IPS-20b (cell line): ENCODE data around the gene ODF4.
A peak's percentile ranks its signal among the peaks of the same experiment; 100 is the strongest.
"Not testable (repeated sequence)": the region's sequence is repeated elsewhere in the genome, so short reads cannot be mapped to it uniquely, and the experiment has no call there.

Source experiments
- H3K27ac ChIP-seq: one replicate; pipeline ENCODE4 v1.5.1; 2013; ENCODE audit warnings: low read length
- H3K27me3 ChIP-seq: 2 replicates; pipeline ENCODE4 v1.6.1; 2013; ENCODE audit warnings: mild to moderate bottlenecking, low read length, inconsistent platforms; ENCODE audit not compliant: insufficient read depth
- H3K36me3 ChIP-seq: 2 replicates; pipeline ENCODE4 v1.6.1; 2013; ENCODE audit warnings: low read depth, mild to moderate bottlenecking, inconsistent platforms, low read length, moderate library complexity; ENCODE audit not compliant: insufficient read depth
- H3K4me1 ChIP-seq: 2 replicates; pipeline ENCODE4 v1.6.1; 2013; ENCODE audit warnings: mild to moderate bottlenecking, control low read depth, inconsistent platforms, low read length, moderate library complexity; ENCODE audit not compliant: insufficient read depth
- H3K4me3 ChIP-seq: 2 replicates; pipeline ENCODE4 v1.5.1; 2013; ENCODE audit warnings: mild to moderate bottlenecking, low read length, inconsistent platforms
- H3K9ac ChIP-seq: 2 replicates; pipeline ENCODE4 v1.6.1; 2013; ENCODE audit warnings: low read depth, mild to moderate bottlenecking, inconsistent platforms, low read length, moderate library complexity
- H3K9me3 ChIP-seq: 2 replicates; pipeline ENCODE4 v1.6.1; 2013; ENCODE audit warnings: mild to moderate bottlenecking, low read depth, low read length, inconsistent platforms; ENCODE audit not compliant: insufficient read depth

The ODF4 gene

DNA sequence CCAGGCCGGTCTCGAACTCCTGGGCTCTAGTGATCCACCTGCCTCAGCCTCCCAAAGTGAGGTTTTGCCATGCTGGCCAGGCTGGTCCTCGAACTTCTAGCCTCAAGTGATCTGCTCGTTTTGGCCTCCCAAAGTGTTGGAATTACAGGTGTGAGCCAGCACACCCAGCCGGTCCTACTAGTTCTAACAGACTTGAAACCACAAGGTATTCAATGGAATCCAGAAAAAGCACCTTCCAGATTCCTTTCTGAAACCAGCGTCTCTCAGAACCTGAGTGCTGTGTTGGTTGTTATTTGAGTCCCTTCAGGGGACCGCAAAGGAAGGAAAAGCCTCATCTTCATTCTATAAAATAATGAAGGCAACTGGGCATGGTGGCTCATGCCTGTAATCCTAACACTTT is 32.8 kb downstream of the ODF4 start:
- no peaks in the 10 kb centered on the region for H3K9me3 ChIP-seq
- peaks cover 43% of the 10 kb centered on the region for H3K36me3 ChIP-seq

DNA sequence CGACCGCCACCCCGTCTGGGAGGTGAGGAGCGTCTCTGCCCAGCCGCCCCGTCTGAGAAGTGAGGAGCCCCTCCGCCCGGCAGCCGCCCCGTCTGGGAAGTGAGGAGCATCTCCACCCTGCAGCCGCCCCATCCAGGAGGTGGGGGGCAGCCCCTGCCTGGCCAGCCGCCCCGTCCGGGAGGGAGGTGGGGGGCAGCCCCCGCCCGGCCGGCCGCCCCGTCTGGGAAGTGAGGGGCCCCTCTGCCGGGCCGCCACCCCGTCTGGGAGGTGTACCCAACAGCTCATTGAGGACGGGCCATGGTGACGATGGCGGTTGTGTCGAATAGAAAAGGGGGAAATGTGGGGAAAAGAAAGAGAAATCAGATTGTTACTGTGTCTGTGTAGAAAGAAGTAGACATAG is 34.2 kb downstream of the ODF4 start:
- H3K27ac ChIP-seq, H3K9ac ChIP-seq, H3K27me3 ChIP-seq, H3K4me3 ChIP-seq, H3K9me3 ChIP-seq, H3K4me1 ChIP-seq: not testable (repeated sequence)
- peaks cover 49% of the 10 kb centered on the region for H3K36me3 ChIP-seq

More for the DNA sequence above, 32.8 kb downstream of the ODF4 start:
- Histone ChIP-seq H3K27ac (no peak overlapping the region), H3K4me3 (no peak overlapping the region), H3K27me3 (no peaks in the 10 kb centered on the region), H3K9ac (no peak overlapping the region), H3K4me1 (no peaks in the 10 kb centered on the region)

DNA sequence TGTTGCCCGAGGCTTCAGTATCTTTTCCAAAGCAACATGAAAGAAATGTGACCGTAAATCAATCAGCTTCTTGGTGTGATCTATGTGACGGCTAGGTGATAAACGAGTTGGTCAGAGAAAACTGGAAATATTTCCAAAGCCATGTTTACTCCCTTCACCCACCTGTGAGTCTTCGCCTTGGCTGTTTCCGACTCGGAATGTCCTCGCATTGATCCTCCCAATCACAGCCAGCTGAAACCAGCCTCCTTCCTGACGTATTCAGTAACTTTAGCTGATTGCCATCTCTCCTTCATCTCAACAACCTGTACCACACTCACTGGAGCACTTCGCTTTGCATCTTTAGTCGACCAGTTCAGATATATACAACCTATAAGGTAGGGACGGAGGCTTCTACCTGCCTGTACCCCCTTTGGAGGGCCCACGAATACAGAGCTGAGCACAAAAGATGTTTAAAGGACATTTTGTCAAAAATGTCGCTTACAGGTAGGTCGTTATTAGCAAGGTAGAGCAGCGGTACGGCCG is 36.2 kb downstream of the ODF4 start:
- peaks cover 50% of the 10 kb centered on the region for H3K36me3 ChIP-seq
- peak overlapping the region; percentile 77 for H3K4me3 ChIP-seq
- no peaks in the 10 kb centered on the region for H3K9me3 ChIP-seq
- no peaks in the 10 kb centered on the region for H3K27me3 ChIP-seq
- H3K27ac ChIP-seq: peak overlapping the region; percentile 69
- H3K9ac ChIP-seq: peak overlapping the region; percentile 95
- H3K4me1 ChIP-seq: peaks cover 10% of the 10 kb centered on the region; the same call in 1 of the 2 replicates

DNA sequence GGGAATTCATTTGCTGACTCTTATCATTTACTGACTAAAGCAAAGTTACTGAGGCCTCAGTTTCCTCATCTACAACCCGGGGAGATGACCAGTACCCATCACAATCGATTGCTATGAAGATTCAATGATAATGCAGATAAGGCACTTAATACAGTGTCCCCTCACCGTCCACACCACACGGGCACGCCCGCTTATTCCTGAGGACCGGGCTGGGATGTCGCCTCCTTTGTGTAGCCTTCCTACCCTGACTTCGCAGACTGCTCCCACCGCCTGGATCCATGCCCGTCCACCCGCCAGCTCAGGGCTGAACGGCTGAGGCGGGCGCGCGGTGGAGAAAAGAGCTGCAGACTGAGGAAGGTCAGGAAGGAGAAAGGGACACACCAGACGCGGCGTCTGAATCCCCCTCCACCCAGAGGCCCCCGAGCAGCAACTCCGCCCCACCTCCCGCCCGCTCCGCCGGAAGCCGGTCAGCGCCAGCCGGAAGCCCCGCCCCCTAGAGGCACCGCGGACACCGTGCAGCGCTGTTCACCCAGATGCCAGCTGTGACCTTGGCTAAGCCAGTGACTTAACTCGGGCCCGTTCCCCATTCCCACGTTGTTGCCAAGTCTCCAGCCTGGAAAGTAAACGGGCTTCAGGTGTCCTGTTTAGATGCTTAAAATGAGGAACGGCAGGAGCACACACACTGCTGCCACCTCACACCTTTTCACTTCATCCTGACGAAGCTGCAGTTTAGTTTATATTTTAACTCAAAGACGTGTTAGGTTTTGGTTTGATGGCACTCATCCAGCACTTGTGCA is 36.8 kb downstream of the ODF4 start, which contains the start of gene KRABD2:
TSS of gene KRABD2 (minus strand) at position 434 of the 797 bp plus-strand sequence.
- H3K4me1 ChIP-seq: peaks cover 11% of the 10 kb centered on the region; the same call in 1 of the 2 replicates
- H3K27ac ChIP-seq: peak within 1 kb of the TSS; percentile 69
- H3K36me3 ChIP-seq: peaks cover 53% of the 10 kb centered on the region
- peak within 1 kb of the TSS; percentile 77 for H3K4me3 ChIP-seq
- peak within 1 kb of the TSS; percentile 95 for H3K9ac ChIP-seq
- H3K9me3 ChIP-seq: no peaks in the 10 kb centered on the region
- H3K27me3 ChIP-seq: no peaks in the 10 kb centered on the region

DNA sequence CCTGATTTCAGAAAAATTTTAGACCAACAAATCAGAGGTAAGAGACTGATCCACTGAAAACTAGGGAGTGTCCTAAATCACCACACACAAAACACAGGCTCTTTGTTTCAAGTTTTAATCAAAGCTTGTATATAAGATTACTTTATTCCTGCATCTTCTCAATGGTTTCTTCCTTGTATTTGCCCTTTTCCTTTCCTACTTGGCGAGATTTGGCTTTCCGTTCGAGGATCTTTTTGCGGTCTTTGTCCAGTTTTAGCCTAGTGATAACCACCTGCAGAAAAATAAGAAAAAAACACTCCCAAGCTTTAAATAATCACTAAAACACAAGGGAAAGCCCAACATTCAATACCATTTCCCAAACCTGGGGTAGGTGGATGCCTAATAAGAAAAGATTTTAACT is 37.8 kb downstream of the ODF4 start:
- peaks cover 57% of the 10 kb centered on the region for H3K36me3 ChIP-seq
- H3K4me3 ChIP-seq: no peak overlapping the region
- peak overlapping the region; percentile 22; the same call in 1 of the 2 replicates for H3K9ac ChIP-seq
- no peaks in the 10 kb centered on the region for H3K9me3 ChIP-seq
- H3K27me3 ChIP-seq: no peaks in the 10 kb centered on the region
- H3K27ac ChIP-seq: no peak overlapping the region
- H3K4me1 ChIP-seq: peaks cover 11% of the 10 kb centered on the region; the same call in 1 of the 2 replicates

DNA sequence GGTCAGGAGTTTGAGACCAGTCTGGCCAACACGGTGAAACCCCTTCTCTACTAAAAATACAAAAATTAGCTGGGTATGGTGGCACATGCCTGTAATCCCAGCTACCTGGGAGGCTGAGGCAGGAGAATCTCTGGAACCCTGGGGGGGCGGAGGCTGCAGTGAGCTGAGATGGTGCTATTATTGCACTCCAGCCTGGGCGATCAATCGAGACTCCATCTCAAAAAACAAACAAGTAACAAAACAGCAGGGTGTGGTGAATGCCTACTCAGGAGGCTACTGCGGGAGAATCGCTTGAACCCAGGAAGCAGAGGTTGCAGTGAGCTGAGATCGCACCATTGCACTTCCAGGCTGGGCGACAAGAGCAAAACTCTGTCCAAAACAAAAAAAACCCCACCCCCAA is 38.5 kb downstream of the ODF4 start:
- Histone ChIP-seq H3K4me1 (peaks cover 11% of the 10 kb centered on the region; the same call in 1 of the 2 replicates), H3K36me3 (peaks cover 60% of the 10 kb centered on the region)
- not testable (repeated sequence) for H3K9ac ChIP-seq, H3K9me3 ChIP-seq, H3K27me3 ChIP-seq, H3K27ac ChIP-seq, H3K4me3 ChIP-seq

DNA sequence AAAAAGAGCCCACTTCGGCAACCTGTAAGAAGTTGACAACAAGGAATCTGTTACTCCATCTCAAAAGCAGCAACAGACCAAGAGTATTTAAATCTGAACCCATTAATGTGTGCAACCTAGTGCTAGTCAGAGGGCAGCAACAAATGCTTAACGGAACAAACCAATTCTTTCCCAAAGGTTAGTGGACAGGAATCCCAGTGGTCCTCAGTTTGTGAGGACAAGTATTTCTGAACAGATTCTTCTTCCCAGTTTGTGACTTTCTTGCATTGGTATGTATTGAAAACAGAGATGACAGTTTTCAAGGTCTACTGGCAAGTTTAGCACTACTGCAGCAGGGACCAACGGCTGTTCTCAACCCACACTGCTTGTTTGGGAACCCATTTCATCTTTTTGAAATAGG is 40.4 kb downstream of the ODF4 start:
- no peak overlapping the region for H3K27ac ChIP-seq
- peaks cover 60% of the 10 kb centered on the region for H3K36me3 ChIP-seq
- no peaks in the 10 kb centered on the region for H3K9me3 ChIP-seq
- peaks cover 18% of the 10 kb centered on the region; the same call in 1 of the 2 replicates for H3K4me1 ChIP-seq
- no peaks in the 10 kb centered on the region for H3K27me3 ChIP-seq
- peak overlapping the region; percentile 98; the same call in 1 of the 2 replicates for H3K9ac ChIP-seq
- H3K4me3 ChIP-seq: peak overlapping the region; percentile 88; the same call in 1 of the 2 replicates

DNA sequence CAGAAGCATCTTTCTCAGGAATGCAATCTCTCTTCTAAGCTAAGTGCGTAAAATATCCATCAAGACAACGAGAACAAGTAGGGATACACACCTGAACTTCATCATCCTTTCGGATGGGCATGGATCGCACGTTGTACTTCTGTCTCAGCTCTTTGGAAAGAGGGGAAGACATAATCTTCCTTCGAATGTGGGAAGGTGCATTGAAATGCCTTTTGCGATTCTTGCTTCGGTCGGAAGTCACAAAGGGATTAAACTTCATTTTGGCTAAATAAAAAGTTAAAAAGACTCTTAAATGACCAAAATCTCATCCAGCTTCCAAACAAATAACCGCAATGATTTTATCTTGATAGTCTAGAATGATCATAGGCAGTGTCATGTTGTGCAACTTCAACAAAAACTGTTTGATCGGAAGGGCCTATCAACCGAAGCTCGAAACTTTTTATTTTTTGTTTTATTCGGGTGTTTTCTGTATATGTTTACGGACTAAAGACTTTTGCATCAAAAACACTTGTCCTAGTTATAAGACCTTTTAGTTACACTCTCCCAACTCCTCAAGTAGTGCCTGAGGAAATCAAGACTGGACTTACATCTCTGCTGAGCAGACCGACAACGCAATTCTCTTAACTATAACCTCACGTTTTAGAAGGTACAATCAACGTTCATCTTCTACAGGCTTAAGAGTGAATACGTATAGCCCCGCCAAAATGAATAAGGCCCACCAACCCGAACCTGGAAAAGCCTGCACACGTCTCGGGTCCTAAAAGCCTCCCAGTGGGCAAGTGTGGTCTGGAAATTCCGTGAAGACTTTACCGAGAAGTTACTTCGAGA is 42.6 kb downstream of the ODF4 start:
- Histone ChIP-seq H3K27ac (peak overlapping the region; percentile 94), H3K36me3 (peaks cover 54% of the 10 kb centered on the region), H3K4me3 (peak overlapping the region; percentile 88), H3K27me3 (no peaks in the 10 kb centered on the region), H3K4me1 (peaks cover 18% of the 10 kb centered on the region), H3K9ac (peak overlapping the region; percentile 98), H3K9me3 (no peaks in the 10 kb centered on the region)

DNA sequence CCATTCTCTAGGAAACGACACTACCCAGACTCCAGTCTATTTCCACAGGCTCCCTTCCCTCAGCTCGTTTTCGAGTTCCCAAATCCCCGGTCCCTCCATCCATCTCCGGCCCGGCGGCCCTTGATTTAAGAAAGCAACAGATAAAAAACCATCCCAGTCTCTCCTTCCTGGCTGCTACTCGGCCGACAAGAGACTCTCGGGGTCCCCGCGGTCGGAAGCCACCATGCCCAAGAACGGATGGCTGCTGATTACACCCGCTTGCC is 43.2 kb downstream of the ODF4 start:
- Histone ChIP-seq H3K4me3 (peak overlapping the region; percentile 88), H3K27me3 (no peaks in the 10 kb centered on the region), H3K36me3 (peaks cover 49% of the 10 kb centered on the region), H3K9ac (peak overlapping the region; percentile 98), H3K9me3 (no peaks in the 10 kb centered on the region), H3K4me1 (peaks cover 18% of the 10 kb centered on the region), H3K27ac (peak overlapping the region; percentile 94)

DNA sequence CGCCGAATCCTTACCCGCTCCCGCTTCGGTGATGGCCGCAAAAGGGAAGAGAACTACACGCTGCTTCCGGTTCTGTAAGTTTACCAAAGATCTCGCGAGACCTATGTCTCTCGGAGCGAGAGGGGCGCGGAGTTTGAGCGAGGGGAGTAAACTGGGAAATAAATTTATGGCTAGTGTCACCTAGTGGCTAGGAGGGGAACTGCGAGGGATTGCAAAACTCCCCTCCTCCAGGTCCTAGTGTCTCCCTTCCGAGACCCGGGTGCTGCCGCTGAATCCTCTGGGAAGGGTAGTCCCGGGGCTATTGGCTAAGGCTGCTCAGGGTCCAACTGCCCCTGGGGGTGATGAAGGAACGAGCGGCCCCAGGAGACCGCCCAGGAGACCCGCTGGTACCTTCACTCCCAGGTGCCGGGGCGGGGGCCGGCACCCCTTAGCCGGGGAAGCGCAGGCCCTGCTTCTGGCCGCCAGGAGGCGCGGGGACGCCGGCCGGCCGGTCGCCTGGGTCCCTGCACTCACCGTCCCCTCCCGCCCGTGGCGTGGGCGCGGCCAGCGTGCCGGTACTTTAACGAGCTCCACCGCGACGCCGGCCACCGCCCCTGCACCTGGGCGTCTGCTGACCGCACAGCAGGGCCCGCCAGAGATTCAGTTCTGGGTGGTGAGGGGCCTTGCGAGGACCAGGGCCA is 43.6 kb downstream of the ODF4 start, which contains the start of gene RPL26:
TSS of gene RPL26 (minus strand) at position 51 of the 680 bp plus-strand sequence. CDS start 883 bp downstream, outside the sequence.
- Histone ChIP-seq H3K9me3 (no peaks in the 10 kb centered on the region), H3K9ac (peak within 1 kb of the TSS; percentile 98), H3K4me1 (peaks cover 18% of the 10 kb centered on the region), H3K27ac (peak within 1 kb of the TSS; percentile 94), H3K27me3 (no peaks in the 10 kb centered on the region), H3K36me3 (peaks cover 44% of the 10 kb centered on the region), H3K4me3 (peak within 1 kb of the TSS; percentile 88)

DNA sequence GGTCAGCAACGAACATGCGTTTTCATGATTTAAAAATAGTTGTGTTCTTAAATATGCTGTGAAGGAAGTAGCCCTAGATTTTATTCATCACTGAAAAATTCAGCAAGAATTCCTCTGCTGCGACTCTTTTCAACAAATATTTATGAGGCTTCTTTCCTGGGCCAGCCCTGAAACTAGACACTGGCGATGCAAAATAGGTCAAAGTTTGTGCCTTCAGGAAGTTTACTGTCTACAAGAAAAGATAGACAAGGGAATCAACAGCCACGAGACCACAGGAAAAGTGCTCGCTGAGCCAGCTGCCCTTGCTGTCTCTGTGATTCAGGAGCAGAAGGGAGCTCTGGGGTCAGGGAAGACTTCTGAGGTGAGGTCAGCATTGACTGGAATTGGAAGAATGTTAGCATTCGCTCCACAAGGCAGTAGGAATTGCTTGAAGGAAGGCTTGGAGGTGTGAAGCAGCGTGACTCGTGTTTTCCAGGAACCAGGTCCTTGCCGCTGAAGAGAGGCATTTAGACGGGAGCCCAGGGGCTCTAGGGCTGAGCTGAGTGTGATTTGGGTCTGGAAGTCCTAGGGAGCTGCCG is 45.2 kb downstream of the ODF4 start:
- peaks cover 17% of the 10 kb centered on the region for H3K4me1 ChIP-seq
- H3K36me3 ChIP-seq: peaks cover 28% of the 10 kb centered on the region
- H3K27ac ChIP-seq: no peak overlapping the region
- peak overlapping the region; percentile 32 for H3K9ac ChIP-seq
- no peaks in the 10 kb centered on the region for H3K27me3 ChIP-seq
- peak overlapping the region; percentile 88 for H3K4me3 ChIP-seq
- H3K9me3 ChIP-seq: no peaks in the 10 kb centered on the region
